Heart left ventricle (tissue), 16 donors: ENCODE results near the gene NLRX1. TPM values are rescaled to one million over a fixed set of nuclear protein-coding genes. Genes with fewer than 3 reads are reported as not detected.

ENCODE experiments used
- ATAC-seq, 4 donors: fragments of 200-7000 bp; cut with Tn5 transposase; one replicate each; pipeline ENCODE4 v1.9.1; 2020 to 2022; ENCODE audit warnings: moderate library complexity in 4 of 4, mild to moderate bottlenecking in 3 of 4, moderate number of reproducible peaks in 1 of 4
- DNase-seq, 5 donors: peaks; one replicate each; pipeline ENCODE4 v3.0.0-alpha.2; 2020
- H3K27ac ChIP-seq, 12 donors: fragments of 200-600 bp; sonication (generic) in 4 of 12; one replicate each; pipeline versions ENCODE4 v1.5.0 to v1.8.0; 2016 to 2022; ENCODE audit warnings: mild to moderate bottlenecking in 2 of 12
- H3K27me3 ChIP-seq, 9 donors: fragments of 200-600 bp; sonication (generic) in 2 of 9; one replicate each; pipeline versions ENCODE4 v1.5.1 to v1.8.0; 2016 to 2022; ENCODE audit warnings: mild to moderate bottlenecking in 3 of 9
- H3K36me3 ChIP-seq, 9 donors: fragments of 200-600 bp; sonication (generic) in 2 of 9; one replicate each; pipeline versions ENCODE4 v1.5.0 to v1.8.0; 2018 to 2022; ENCODE audit warnings: mild to moderate bottlenecking in 2 of 9
- H3K4me1 ChIP-seq, 12 donors: fragments of 200-600 bp; sonication (generic) in 4 of 12; one replicate each; pipeline versions ENCODE4 v1.5.0 to v1.8.0; 2016 to 2022; ENCODE audit warnings: mild to moderate bottlenecking in 3 of 12
- H3K4me3 ChIP-seq, 12 donors: fragments of 200-600 bp; sonication (generic) in 4 of 12; one replicate each; pipeline versions ENCODE4 v1.5.0 to v1.8.0; 2017 to 2022; ENCODE audit warnings: mild to moderate bottlenecking in 9 of 12, moderate library complexity in 4 of 12
- H3K9me3 ChIP-seq, 12 donors: fragments of 200-600 bp; sonication (generic) in 4 of 12; one replicate each; pipeline versions ENCODE4 v1.5.0 to v1.8.0; 2016 to 2022; ENCODE audit warnings: mild to moderate bottlenecking in 1 of 12
- POLR2A ChIP-seq, 2 donors: fragments of 450-650 bp; IDR thresholded peaks; one replicate each; pipeline ENCODE4 v1.6.1; 2017; ENCODE audit warnings: antibody characterized with exemption in 2 of 2, mild to moderate bottlenecking in 2 of 2, moderate library complexity in 2 of 2
- WGBS, 4 donors: extraction: QIAGEN DNeasy Blood & Tissue Kit in 2 of 4; methylation state at CpG; one replicate each; pipeline versions ENCODE4 v1.1.5 to v1.1.7; 2013 to 2018; 5-methylcytosine and 5-hydroxymethylcytosine counted together
- intact Hi-C, 10 donors: fragments of 100-400 bp; cut with DNase I; formaldehyde crosslinking; loops; one replicate each; pipeline versions ENCODE4 v1.11.1 to v1.14.2; 2022
- polyA plus RNA-seq, 2 donors: library from polyadenylated mRNA; stranded (reverse); fragments of 200-250 nt; gene quantifications; one replicate each; pipeline ENCODE4 v1.2.3, GENCODE V29; 2013
- total RNA-seq, 9 donors: library from RNA; depleted of rRNA in 2 of 9; stranded (reverse); fragments of >200 nt in 2 of 9; fragmentation: NEBNext Ultra II Directional in 3 of 9; extraction: Animal tissue kit (Norgen Biotek cat#: 25700) in 3 of 9; gene quantifications; one replicate each; pipeline versions ENCODE4 v1.1.0 to v1.2.4, GENCODE V29; 2016 to 2023
- TF ChIP-seq, protein P1 (sequence below), 12 donors: fragments of 200-600 bp; sonication (generic) in 4 of 12; IDR thresholded peaks; one replicate each; pipeline versions ENCODE4 v1.5.0 to v1.8.0; 2018 to 2022; ENCODE audit warnings: antibody characterized with exemption in 12 of 12, mild to moderate bottlenecking in 5 of 12
- donor health status: ischemic (EF 13 %, LVEDD 7.1; RV severe dilation, severe dysfunction).
- donor health status: healthy with polysubstance abuse.
- donor health status: DM: no; HTN: yes; CAD: no.
- donor health status: DM: no; HTN: no; CAD: no.
- donor health status: ischemic (EF 25% LVEDD 6.9; RV normal size, moderate dysfunction).
- donor health status: ischemic (EF 25% LVEDD 5.7; RV mildly dilated, moderate dysfunction).
- donor health status: healthy.
- donor health status: DM: yes; HTN: yes; CAD: no.
- donor health status: ischemic (EF 35%, LVEDD 5.7; RV mildly dilated, moderate dysfunction).
- donor health status: nonischemic (EF 11% LVEDD 7.7; RV severe dilation, severe dysfunction).
- donor health status: DM: yes; HTN: yes; CAD: no.
- donor health status: PGD.
- donor health status: ischemic (EF 29% LVEDD 5.4; RV normal size, mild dysfunction).
- donor health status: nonischemic (EF 23%, LVEDD 6.1; RV moderate dilation, normal function).

NLRX1 gene
- total and polyA plus RNA-seq, 11 donors = 10.6 to 47.0 (median 29.5) TPM

DNA sequence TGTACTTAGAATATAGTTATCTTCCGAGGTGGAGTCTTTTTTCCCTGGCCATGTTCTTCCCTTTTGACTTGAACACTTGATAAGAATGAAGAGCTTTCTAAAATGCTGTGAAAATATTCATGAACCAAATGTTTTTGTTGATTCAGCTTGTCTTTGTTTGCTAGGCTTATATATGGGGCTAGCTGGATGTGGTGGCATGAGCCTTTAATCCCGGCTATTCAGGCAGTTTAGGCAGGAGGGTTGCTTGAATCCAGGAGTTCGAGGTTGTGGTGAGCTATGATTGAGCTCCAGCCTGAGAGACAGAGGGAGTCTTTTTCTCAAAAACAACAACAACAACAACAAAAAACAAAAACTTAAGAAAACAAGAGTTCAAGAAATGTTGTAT, 60.8 kb downstream of the NLRX1 start:
- no peaks in the 10 kb centered on the region for H3K27me3 ChIP-seq
- DNase-seq = no peak
- no peak for ATAC-seq
- WGBS, 4 donors = 86 to 88% (median 88%) methylated on average over 3 of the region's 3 CpGs
- no peak overlapping the region for H3K27ac ChIP-seq
- no peak overlapping the region for H3K4me3 ChIP-seq
- intact Hi-C loops = no loop called here
- no peaks in the 10 kb centered on the region for H3K9me3 ChIP-seq
- H3K4me1 ChIP-seq = peaks cover 0 to 14% (median 0%) of the 10 kb centered on the region in 12 donors
- peaks cover 0 to 24% (median 19%) of the 10 kb centered on the region in 9 donors for H3K36me3 ChIP-seq
- TF ChIP-seq, protein P1, sequence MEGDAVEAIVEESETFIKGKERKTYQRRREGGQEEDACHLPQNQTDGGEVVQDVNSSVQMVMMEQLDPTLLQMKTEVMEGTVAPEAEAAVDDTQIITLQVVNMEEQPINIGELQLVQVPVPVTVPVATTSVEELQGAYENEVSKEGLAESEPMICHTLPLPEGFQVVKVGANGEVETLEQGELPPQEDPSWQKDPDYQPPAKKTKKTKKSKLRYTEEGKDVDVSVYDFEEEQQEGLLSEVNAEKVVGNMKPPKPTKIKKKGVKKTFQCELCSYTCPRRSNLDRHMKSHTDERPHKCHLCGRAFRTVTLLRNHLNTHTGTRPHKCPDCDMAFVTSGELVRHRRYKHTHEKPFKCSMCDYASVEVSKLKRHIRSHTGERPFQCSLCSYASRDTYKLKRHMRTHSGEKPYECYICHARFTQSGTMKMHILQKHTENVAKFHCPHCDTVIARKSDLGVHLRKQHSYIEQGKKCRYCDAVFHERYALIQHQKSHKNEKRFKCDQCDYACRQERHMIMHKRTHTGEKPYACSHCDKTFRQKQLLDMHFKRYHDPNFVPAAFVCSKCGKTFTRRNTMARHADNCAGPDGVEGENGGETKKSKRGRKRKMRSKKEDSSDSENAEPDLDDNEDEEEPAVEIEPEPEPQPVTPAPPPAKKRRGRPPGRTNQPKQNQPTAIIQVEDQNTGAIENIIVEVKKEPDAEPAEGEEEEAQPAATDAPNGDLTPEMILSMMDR (IDR thresholded peaks at IDR 0.05) = no peak
- TF ChIP-seq POLR2A (IDR thresholded peaks at IDR 0.05) = no peak

DNA sequence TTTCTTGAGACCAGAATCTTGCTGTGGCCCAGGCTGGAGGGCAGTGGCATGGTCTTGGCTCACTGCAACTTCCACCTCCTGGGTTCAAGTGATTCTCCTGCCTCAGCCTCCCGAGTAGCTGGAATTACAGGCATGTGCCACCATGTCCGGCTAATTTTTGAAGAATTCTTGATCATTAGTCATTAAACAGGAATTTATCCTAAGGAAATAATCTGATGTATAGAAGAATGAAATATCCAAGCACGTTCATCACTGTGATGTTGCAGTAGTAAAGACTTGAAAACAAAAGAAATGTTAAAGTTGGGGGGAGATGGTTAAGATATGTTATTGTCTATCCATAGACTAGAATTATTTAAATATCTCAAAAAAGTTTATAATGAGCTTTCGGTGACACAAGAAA, 61.2 kb downstream of the NLRX1 start:
- intact Hi-C loops = no loop called here
- 91 to 96% (median 92%) methylated on average over 4 of the region's 4 CpGs for WGBS, 4 donors
- ATAC-seq = no peak

More for the DNA sequence above, 61.2 kb downstream of the NLRX1 start:
- Histone ChIP-seq H3K27ac (no peak overlapping the region), H3K4me1 (peaks cover 0 to 14% (median 0%) of the 10 kb centered on the region in 12 donors), H3K36me3 (peaks cover 0 to 27% (median 20%) of the 10 kb centered on the region in 9 donors), H3K27me3 (no peaks in the 10 kb centered on the region), H3K9me3 (no peaks in the 10 kb centered on the region), H3K4me3 (no peak overlapping the region)
- DNase-seq = no peak
- TF ChIP-seq, protein P1 (IDR thresholded peaks at IDR 0.05) = no peak
- no peak for TF ChIP-seq POLR2A (IDR thresholded peaks at IDR 0.05)

Other genes with a start within 250 kb of the NLRX1 start
- gene BCL9L, start 242.8 kb upstream of the NLRX1 start, total RNA-seq = 10 to 100 TPM; 33.4 to 80.3 (median 44.3) TPM
- gene BCL9L, start 242.8 kb upstream of the NLRX1 start, polyA plus RNA-seq = 100 to 1,000 TPM in 1 of 2 donors, 10 to 100 TPM in 1; 28.0 to 102 TPM
- not detected for gene UPK2, start 212.4 kb upstream of the NLRX1 start, total RNA-seq
- gene UPK2, start 212.4 kb upstream of the NLRX1 start, polyA plus RNA-seq = not detected
- not detected for gene FOXR1, start 197.0 kb upstream of the NLRX1 start, total RNA-seq
- gene FOXR1, start 197.0 kb upstream of the NLRX1 start, polyA plus RNA-seq = not detected
- 10 to 100 TPM in 6 of 9 donors, 1 to 10 TPM in 3; 7.9 to 15.8 (median 11.7) TPM for gene CENATAC, start 170.6 kb upstream of the NLRX1 start, total RNA-seq
- 10 to 100 TPM in 1 of 2 donors, 1 to 10 TPM in 1; 9.5 to 27.3 TPM for gene CENATAC, start 170.6 kb upstream of the NLRX1 start, polyA plus RNA-seq
- 1,000 to 10,000 TPM in 2 of 9 donors, 100 to 1,000 TPM in 7; 719 to 1,307 (median 821) TPM for gene RPS25, start 150.4 kb upstream of the NLRX1 start, total RNA-seq
- 1,000 to 10,000 TPM; 1,773 to 1,882 TPM for gene RPS25, start 150.4 kb upstream of the NLRX1 start, polyA plus RNA-seq
- gene TRAPPC4, start 150.0 kb upstream of the NLRX1 start, total RNA-seq = 10 to 100 TPM; 31.9 to 57.1 (median 44.4) TPM
- 10 to 100 TPM; 21.5 to 74.8 TPM for gene TRAPPC4, start 150.0 kb upstream of the NLRX1 start, polyA plus RNA-seq
- 10 to 100 TPM in 3 of 9 donors, 1 to 10 TPM in 6; 4.5 to 18.5 (median 7.7) TPM for gene SLC37A4, start 137.8 kb upstream of the NLRX1 start, total RNA-seq
- 10 to 100 TPM in 1 of 2 donors, 1 to 10 TPM in 1; 7.4 to 10.1 TPM for gene SLC37A4, start 137.8 kb upstream of the NLRX1 start, polyA plus RNA-seq
- gene HYOU1, start 111.5 kb upstream of the NLRX1 start, total RNA-seq = 100 to 1,000 TPM in 1 of 9 donors, 10 to 100 TPM in 8; 45.9 to 104 (median 68.6) TPM
- 100 to 1,000 TPM in 1 of 2 donors, 10 to 100 TPM in 1; 34.7 to 260 TPM for gene HYOU1, start 111.5 kb upstream of the NLRX1 start, polyA plus RNA-seq
- 10 to 100 TPM; 18.7 to 33.3 (median 21.5) TPM for gene VPS11, start 100.9 kb upstream of the NLRX1 start, total RNA-seq
- gene VPS11, start 100.9 kb upstream of the NLRX1 start, polyA plus RNA-seq = 10 to 100 TPM; 21.7 to 27.1 TPM
- 10 to 100 TPM in 8 of 9 donors, 1 to 10 TPM in 1; 8.1 to 24.1 (median 16.6) TPM for gene HMBS, start 83.8 kb upstream of the NLRX1 start, total RNA-seq
- 10 to 100 TPM; 28.8 to 34.0 TPM for gene HMBS, start 83.8 kb upstream of the NLRX1 start, polyA plus RNA-seq
- 10 to 100 TPM; 11.2 to 32.4 (median 16.5) TPM for gene DPAGT1, start 66.9 kb upstream of the NLRX1 start, total RNA-seq
- 10 to 100 TPM; 13.4 to 32.9 TPM for gene DPAGT1, start 66.9 kb upstream of the NLRX1 start, polyA plus RNA-seq
- 10 to 100 TPM in 5 of 9 donors, 1 to 10 TPM in 4; 7.1 to 18.3 (median 11.2) TPM for gene C2CD2L, start 61.4 kb upstream of the NLRX1 start, total RNA-seq
- 10 to 100 TPM in 1 of 2 donors, 1 to 10 TPM in 1; 6.6 to 17.7 TPM for gene C2CD2L, start 61.4 kb upstream of the NLRX1 start, polyA plus RNA-seq
- gene HINFP, start 47.1 kb upstream of the NLRX1 start, total RNA-seq = 10 to 100 TPM in 7 of 9 donors, 1 to 10 TPM in 2; 9.4 to 16.3 (median 12.8) TPM
- 10 to 100 TPM; 10.8 to 12.9 TPM for gene HINFP, start 47.1 kb upstream of the NLRX1 start, polyA plus RNA-seq
- 1 to 10 TPM in 4 of 9 donors, under 1 TPM in 5; 0.38 to 2.1 (median 0.98) TPM for gene ABCG4, start 19.7 kb upstream of the NLRX1 start, total RNA-seq
- gene ABCG4, start 19.7 kb upstream of the NLRX1 start, polyA plus RNA-seq = 1 to 10 TPM in 1 of 2 donors, under 1 TPM in 1; 0.25 to 1.1 TPM
- gene NHERF4, start 16.8 kb downstream of the NLRX1 start, total RNA-seq = 1 to 10 TPM in 1 of 9 donors, not detected in 8; 3.7 TPM
- gene NHERF4, start 16.8 kb downstream of the NLRX1 start, polyA plus RNA-seq = not detected
- gene CBL, start 37.6 kb downstream of the NLRX1 start, total RNA-seq = 10 to 100 TPM in 3 of 9 donors, 1 to 10 TPM in 6; 6.1 to 20.4 (median 9.5) TPM
- 1 to 10 TPM; 3.1 to 5.8 TPM for gene CBL, start 37.6 kb downstream of the NLRX1 start, polyA plus RNA-seq
- gene MCAM, start 148.4 kb downstream of the NLRX1 start, total RNA-seq = 100 to 1,000 TPM in 6 of 9 donors, 10 to 100 TPM in 3; 46.7 to 380 (median 110) TPM
- gene MCAM, start 148.4 kb downstream of the NLRX1 start, polyA plus RNA-seq = 100 to 1,000 TPM in 1 of 2 donors, 10 to 100 TPM in 1; 31.9 to 108 TPM
- gene RNF26, start 165.8 kb downstream of the NLRX1 start, total RNA-seq = 10 to 100 TPM in 8 of 9 donors, 1 to 10 TPM in 1; 8.1 to 22.4 (median 11.8) TPM
- 10 to 100 TPM in 1 of 2 donors, 1 to 10 TPM in 1; 6.2 to 17.6 TPM for gene RNF26, start 165.8 kb downstream of the NLRX1 start, polyA plus RNA-seq
- 10 to 100 TPM; 12.9 to 47.1 (median 19.8) TPM for gene C1QTNF5, start 172.2 kb downstream of the NLRX1 start, total RNA-seq
- 10 to 100 TPM; 20.0 to 23.9 TPM for gene C1QTNF5, start 172.2 kb downstream of the NLRX1 start, polyA plus RNA-seq
- gene MFRP, start 178.0 kb downstream of the NLRX1 start, total RNA-seq = not detected
- under 1 TPM in 1 of 2 donors, not detected in 1; 0.04 TPM for gene MFRP, start 178.0 kb downstream of the NLRX1 start, polyA plus RNA-seq
- 100 to 1,000 TPM in 7 of 9 donors, 10 to 100 TPM in 2; 53.7 to 138 (median 108) TPM for gene USP2, start 213.0 kb downstream of the NLRX1 start, total RNA-seq
- gene USP2, start 213.0 kb downstream of the NLRX1 start, polyA plus RNA-seq = 10 to 100 TPM; 62.3 to 79.9 TPM